Spleen (tissue), 7 donors: Measurements from ENCODE around the gene MOG.

Experiments
- CTCF ChIP-seq, 11 experiments: fragments of 200-600 bp in 7 of 11; fragments of 450-650 bp in 4 of 11; sonication (generic) in 4 of 11; IDR thresholded peaks in 8 of 11; conservative IDR thresholded peaks in 3 of 11; 1 replicate in 7 of 11; 2 replicates in 4 of 11; pipeline versions ENCODE4 v1.4.0 to v1.8.0; 2016 to 2021; ENCODE audit warnings: antibody characterized with exemption in 11 of 11, inconsistent platforms in 4 of 11, mild to moderate bottlenecking in 1 of 11
- POLR2A ChIP-seq, 3 donors: fragments of 450-650 bp; IDR thresholded peaks; one replicate each; pipeline ENCODE4 v1.5.1; 2017; ENCODE audit warnings: antibody characterized with exemption in 3 of 3, mild to moderate bottlenecking in 1 of 3
- donor health status: DM: no; HTN: no; CAD: no; lungs with moderate emphysema.
- donor health status: DM: no; HTN: no; CAD: no.
- donor health status: DM: no; HTN: no; CAD: no.

GRCh38 chr6:29653452-29654038 lies 3.3 kb upstream of the MOG start:
- TF ChIP-seq CTCF (IDR thresholded peaks at IDR 0.05 in 8 of 11, conservative IDR thresholded peaks at IDR 0.05 in 3 of 11) (peak in 9 of 11 experiments; percentile 49 to 79 (median 69)), POLR2A (IDR thresholded peaks at IDR 0.05) (no peak)
